GM18519 (cell line): ENCODE data around the gene CDKAL1.

Experiments used
- ATAC-seq: cut with Tn5 transposase; IDR thresholded peaks from one replicate; pipeline ENCODE4 v1.9.1; 2021; ENCODE audit warnings: mild to moderate bottlenecking, moderate library complexity; ENCODE audit not compliant: unreplicated experiment, low FRiP score

Gene CDKAL1

DNA sequence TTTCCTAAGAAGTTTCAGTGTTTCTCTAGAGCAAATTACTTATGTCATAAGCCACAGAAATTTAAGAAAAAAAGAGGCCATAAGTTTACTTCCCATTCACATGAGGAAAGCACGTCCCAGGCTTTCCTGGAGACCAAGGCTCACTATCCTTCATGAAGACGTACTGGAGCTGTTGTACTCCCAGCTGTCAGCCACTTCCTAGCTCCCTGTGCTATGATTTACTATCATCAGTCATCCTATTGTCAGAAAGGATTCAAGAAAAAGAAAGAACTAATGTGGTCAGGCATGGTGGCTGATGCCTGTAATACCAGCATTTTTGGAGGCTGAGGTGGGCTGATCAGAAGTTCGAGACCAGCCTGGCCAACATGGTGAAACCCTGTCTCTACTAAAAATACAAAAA lies 721.9 kb downstream of the CDKAL1 start:
- ATAC-seq: no peak

DNA sequence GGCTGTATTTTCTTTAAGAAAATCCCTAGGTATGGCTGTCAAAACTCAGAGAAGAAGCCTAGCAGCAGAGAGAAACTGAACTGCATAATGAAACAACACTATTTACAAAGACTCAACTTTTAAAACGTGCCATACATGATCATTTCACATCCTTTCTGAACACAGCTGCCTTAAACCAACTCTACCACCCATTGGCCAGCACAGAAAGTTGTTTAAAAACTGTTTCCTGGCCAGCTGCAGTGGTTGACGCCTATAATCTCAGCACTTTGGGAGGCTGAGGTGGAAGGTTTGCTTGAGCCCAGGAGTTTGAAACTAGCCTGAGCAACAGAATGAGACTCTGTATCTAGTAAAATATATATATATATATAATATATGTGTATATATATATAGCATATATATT lies 722.9 kb downstream of the CDKAL1 start:
- ATAC-seq: no peak

- ATAC-seq: no peak
Measured at GRCh38 chr6:21258665-21259064, 724.4 kb downstream of the CDKAL1 start.

DNA sequence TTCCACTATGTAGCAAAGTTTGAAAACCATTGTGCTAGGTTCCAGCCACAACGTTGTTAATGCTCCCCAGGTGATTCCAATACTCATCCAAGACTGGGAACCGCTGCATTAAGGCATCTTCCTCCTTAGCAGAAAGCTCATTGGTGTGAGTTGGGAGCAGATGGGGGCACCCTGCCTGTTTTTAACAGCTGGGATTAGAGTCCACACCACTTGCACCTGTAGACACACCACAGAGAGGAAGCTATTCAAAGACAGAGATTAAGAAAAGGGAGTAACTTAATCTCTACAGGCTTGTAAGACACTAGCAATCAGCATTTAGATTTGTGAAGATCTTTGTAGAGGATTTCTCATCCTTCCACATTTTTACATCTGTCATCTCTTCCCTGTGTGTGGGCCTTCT lies 725.4 kb downstream of the CDKAL1 start:
- no peak for ATAC-seq

GRCh38 chr6:21262504-21262903 lies 728.2 kb downstream of the CDKAL1 start:
- no peak for ATAC-seq

DNA sequence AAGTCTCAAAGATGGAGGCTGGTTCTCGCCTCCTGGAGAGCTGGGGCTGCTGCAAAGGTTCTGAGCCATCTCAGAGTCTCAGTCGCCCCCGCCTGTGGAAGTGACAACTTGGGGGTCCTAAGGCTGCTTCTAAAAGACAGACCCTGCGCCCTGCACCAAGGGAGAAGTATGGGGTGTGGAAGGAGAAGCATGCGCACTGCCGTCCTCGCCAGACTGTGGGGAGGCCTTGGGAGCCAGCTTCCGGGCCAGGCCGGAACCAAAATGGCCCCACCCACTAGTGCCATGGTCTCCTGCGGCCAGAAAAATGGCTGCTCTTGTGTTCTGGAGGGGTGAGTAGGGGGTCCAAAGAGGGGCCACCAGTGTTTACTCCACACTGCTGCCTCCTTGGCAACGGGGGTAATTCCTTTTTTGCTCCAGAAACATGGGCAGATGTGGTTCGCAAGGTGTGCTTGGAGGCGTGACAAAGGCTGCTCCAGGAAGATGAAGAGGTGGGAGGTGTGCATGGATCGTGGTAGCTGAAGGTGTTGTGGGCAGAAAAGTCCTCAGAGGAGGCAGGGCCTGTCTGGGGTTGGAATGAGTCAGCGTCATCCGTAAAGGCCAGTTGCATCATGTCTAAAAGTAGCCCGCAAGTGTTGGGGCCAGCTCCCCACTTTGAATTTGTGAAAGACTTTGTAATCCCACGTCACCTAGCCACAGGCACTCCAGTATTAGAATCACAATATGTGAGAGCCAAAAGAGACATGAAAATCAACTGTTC lies 729.5 kb downstream of the CDKAL1 start:
- no peak for ATAC-seq

DNA sequence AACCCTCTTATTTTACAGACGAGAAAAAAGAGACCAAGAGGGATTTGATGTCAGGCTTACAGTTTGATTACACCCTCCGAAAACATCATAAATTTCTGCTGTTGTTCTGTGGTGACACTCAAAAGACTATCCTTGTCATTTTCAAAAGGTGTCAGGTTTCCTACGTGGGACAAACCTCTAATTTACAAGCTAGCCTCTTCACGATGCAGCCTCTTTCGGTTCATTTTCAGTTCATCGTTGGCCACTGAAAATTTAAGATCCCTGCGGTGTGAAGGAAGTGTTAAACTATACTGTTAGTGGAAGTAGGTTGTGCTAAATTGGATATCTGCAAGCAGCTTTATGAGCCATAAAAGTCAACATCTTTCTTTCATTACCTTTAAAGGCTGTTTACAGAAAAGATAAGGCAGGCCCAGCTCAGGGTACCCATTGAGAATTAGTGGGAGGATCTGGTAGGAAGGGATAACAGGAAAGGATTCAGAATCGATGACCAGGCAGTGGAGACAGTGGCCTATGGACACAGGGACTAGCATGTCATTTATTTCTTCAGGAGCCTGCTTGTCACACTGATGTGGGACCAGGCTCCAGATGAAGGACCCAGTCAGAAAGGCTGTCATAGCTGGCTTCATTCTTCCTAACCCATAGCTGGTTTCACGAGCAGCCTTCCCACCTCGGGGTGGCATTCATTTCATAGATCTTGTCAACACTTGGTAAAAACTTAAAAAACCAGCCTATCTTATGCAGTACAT lies 730.2 kb downstream of the CDKAL1 start:
- no peak for ATAC-seq

DNA sequence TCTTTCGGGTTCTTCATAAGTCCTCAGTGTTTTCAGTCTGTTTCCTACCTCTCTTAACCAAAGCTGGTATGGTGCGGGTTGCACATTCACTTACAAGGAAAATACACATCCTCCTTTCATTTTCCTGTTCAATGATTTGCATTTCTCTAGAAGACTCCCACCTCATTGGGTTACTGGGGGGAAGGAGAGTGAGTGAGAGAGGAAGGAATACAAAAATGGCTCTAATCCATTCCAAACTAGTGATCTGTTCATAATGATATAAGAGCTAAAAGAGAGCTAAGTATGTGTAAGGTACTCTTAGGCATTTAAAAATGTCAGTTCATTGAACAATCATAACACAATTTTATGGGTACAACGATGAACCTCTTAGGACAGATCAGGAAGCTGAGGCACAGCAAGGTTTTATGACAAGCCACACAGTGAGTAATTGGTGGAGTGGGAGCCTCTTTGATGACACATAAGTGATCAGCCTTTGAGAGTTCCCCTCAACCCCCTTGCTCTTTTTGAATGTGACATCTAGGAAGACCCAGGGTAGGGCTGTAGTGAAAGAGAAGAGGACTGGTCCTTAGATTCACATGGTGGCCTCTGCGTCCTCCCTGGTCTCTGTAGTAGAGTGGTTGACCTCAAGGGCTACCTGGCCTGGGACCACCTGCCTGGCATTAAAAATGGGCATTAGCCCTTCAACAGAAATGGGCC lies 730.9 kb downstream of the CDKAL1 start:
- no peak for ATAC-seq

DNA sequence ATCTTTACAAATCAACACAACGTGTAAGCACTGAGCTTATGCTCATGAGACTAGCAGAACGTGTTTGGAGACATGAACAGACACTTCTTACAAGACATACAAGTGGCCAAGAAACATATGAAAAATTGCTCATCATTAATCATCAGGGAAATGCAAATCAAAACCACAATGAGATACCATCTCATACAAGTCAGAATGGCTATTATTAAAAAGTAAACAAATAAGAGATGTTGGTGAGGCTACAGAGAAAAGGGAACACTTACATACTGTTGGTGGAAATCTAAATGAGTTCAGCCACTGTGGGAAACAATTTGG lies 731.4 kb downstream of the CDKAL1 start:
- no peak for ATAC-seq

GRCh38 chr6:21270636-21271201 lies 736.5 kb downstream of the CDKAL1 start:
- ATAC-seq: no peak

- ATAC-seq: no peak
Measured at GRCh38 chr6:21271428-21272155, 737.3 kb downstream of the CDKAL1 start.

DNA sequence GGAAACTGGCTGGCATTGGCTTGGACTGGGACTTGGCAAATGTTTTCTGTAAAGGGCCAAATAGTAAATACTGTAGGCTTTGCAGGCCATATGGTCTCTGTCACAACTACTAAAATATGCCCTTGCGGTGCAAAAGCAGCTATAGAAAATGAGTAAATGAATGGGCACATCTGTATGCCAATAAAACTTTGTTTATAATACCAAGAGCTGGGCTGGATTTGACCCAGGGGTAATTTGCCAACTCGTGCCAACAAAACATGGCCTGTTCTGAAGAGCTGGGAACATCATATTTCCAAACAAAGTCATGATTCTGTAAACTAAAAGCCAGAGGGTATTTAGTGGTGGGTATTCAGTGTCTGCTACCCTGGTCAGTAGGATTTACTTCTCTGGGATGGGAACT lies 739.2 kb downstream of the CDKAL1 start:
- no peak for ATAC-seq

DNA sequence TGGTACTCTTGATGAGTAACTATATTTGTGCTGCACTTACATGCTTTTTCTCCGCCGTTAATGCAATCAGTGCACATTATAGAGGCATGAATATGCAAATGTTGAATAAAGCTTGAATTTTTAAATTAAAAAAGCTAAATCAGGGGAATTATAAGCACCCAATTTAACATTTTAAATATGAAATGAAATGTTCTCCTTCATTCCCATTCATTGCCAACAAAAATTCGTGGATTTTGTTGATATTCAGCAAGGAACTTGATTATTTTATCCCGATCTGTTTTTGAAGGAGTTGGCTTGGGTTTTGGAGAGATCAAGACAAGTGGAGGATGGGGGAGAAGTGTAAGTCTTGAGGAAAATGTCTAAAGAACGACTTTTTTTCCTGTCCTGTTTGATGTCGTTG lies 740.6 kb downstream of the CDKAL1 start:
- ATAC-seq: no peak

DNA sequence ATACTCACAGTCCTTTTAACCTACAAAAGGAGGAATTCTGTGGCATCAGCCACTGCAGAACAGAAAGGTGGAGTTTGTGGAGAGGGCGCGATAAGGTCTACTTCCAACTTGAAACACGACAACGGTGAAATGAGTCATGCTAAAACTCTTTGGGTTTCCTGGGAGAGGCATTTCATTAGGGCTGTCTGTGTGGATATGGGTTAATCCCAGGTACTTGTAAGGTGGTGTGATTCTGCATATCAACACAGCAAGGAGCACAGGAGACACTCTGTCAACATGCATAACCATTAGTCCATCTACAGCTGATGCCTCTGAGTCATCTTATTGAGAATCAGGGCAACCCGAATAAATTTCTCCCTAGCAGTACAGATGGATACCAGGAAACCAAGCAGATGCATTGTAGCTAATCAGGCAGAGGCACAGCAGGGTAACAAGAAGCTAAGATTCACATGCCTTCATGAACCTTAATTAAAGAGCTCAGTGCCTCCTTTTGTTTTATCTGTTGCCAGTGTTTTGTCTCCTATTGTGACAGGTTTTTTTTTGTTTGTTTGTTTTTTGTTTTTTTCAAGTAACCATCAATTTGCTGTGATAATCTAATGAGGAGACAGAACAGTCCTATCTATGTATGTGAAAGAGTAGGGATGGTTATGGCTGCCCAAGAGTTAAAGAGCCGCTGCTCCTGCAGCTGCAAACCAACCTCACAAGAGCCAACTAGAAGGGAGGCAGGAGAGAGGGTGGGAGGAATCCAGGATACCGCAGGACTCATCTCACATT lies 743.5 kb downstream of the CDKAL1 start:
- ATAC-seq: no peak

GRCh38 chr6:21278375-21278745 lies 744.1 kb downstream of the CDKAL1 start:
- no peak for ATAC-seq

GRCh38 chr6:21279619-21280018 lies 745.4 kb downstream of the CDKAL1 start:
- no peak for ATAC-seq

- ATAC-seq: no peak
Measured at GRCh38 chr6:21281366-21281765, 747.1 kb downstream of the CDKAL1 start.
